IPS-15b (cell line): ENCODE results near the gene ARHGEF10L.

Experiments
- H3K27me3 ChIP-seq: one replicate; pipeline ENCODE4 v1.6.1; 2013; ENCODE audit warnings: low read length; ENCODE audit not compliant: control insufficient read depth, insufficient read depth
- H3K36me3 ChIP-seq: one replicate; pipeline ENCODE4 v1.6.1; 2013; ENCODE audit warnings: low read length; ENCODE audit not compliant: control insufficient read depth, insufficient read depth
- H3K4me1 ChIP-seq: one replicate; pipeline ENCODE4 v1.6.1; 2013; ENCODE audit warnings: mild to moderate bottlenecking, low read length; ENCODE audit not compliant: control insufficient read depth, insufficient read depth
- H3K4me3 ChIP-seq: one replicate; pipeline ENCODE4 v1.5.1; 2013; ENCODE audit warnings: low read depth, low read length
- H3K9ac ChIP-seq: one replicate; pipeline ENCODE4 v1.6.1; 2013; ENCODE audit warnings: low read depth, mild to moderate bottlenecking, low read length
- H3K9me3 ChIP-seq: one replicate; pipeline ENCODE4 v1.6.1; 2013; ENCODE audit warnings: mild to moderate bottlenecking, low read length; ENCODE audit not compliant: control insufficient read depth, insufficient read depth

Gene ARHGEF10L

GRCh38 chr1:17544776-17545350, 5.4 kb downstream of the ARHGEF10L start:
- no peaks in the 10 kb centered on the region for H3K36me3 ChIP-seq
- H3K4me1 ChIP-seq, result peaks cover 31% of the 10 kb centered on the region
- no peak overlapping the region for H3K9ac ChIP-seq
- no peaks in the 10 kb centered on the region for H3K9me3 ChIP-seq
- no peak overlapping the region for H3K4me3 ChIP-seq
- no peaks in the 10 kb centered on the region for H3K27me3 ChIP-seq

GRCh38 chr1:17545356-17545755, 5.9 kb downstream of the ARHGEF10L start:
- Histone ChIP-seq H3K27me3 (no peaks in the 10 kb centered on the region), H3K4me3 (no peak overlapping the region), H3K9ac (no peak overlapping the region), H3K4me1 (peaks cover 34% of the 10 kb centered on the region), H3K9me3 (no peaks in the 10 kb centered on the region), H3K36me3 (no peaks in the 10 kb centered on the region)

- H3K9me3 ChIP-seq, result no peaks in the 10 kb centered on the region
- no peaks in the 10 kb centered on the region for H3K36me3 ChIP-seq
- H3K27me3 ChIP-seq, result no peaks in the 10 kb centered on the region
- no peak overlapping the region for H3K4me3 ChIP-seq
- H3K9ac ChIP-seq, result no peak overlapping the region
- peaks cover 48% of the 10 kb centered on the region for H3K4me1 ChIP-seq
Observed at GRCh38 chr1:17546946-17547670, 7.6 kb downstream of the ARHGEF10L start.

- no peak overlapping the region for H3K4me3 ChIP-seq
- no peaks in the 10 kb centered on the region for H3K27me3 ChIP-seq
- H3K36me3 ChIP-seq, result no peaks in the 10 kb centered on the region
- H3K9me3 ChIP-seq, result no peaks in the 10 kb centered on the region
- H3K9ac ChIP-seq, result no peak overlapping the region
- H3K4me1 ChIP-seq, result peaks cover 53% of the 10 kb centered on the region
Observed at GRCh38 chr1:17549384-17549783, 9.9 kb downstream of the ARHGEF10L start.

GRCh38 chr1:17550729-17551584, 11.5 kb downstream of the ARHGEF10L start:
- H3K4me1 ChIP-seq, result peaks cover 53% of the 10 kb centered on the region
- H3K36me3 ChIP-seq, result no peaks in the 10 kb centered on the region
- no peak overlapping the region for H3K9ac ChIP-seq
- H3K4me3 ChIP-seq, result peak overlapping the region; percentile 15
- H3K27me3 ChIP-seq, result no peaks in the 10 kb centered on the region
- H3K9me3 ChIP-seq, result no peaks in the 10 kb centered on the region

- H3K9me3 ChIP-seq, result no peaks in the 10 kb centered on the region
- no peak overlapping the region for H3K4me3 ChIP-seq
- H3K36me3 ChIP-seq, result no peaks in the 10 kb centered on the region
- peak overlapping the region; percentile 47 for H3K9ac ChIP-seq
- no peaks in the 10 kb centered on the region for H3K27me3 ChIP-seq
- peaks cover 48% of the 10 kb centered on the region for H3K4me1 ChIP-seq
Observed at GRCh38 chr1:17551755-17552234, 12.3 kb downstream of the ARHGEF10L start.

- Histone ChIP-seq H3K9me3 (no peaks in the 10 kb centered on the region), H3K4me1 (peaks cover 39% of the 10 kb centered on the region), H3K4me3 (no peak overlapping the region), H3K36me3 (no peaks in the 10 kb centered on the region), H3K27me3 (no peaks in the 10 kb centered on the region), H3K9ac (no peak overlapping the region)
Observed at GRCh38 chr1:17553975-17554700, 14.6 kb downstream of the ARHGEF10L start.

GRCh38 chr1:17554954-17555353, 15.5 kb downstream of the ARHGEF10L start:
- Histone ChIP-seq H3K9me3 (no peaks in the 10 kb centered on the region), H3K9ac (no peak overlapping the region), H3K27me3 (no peaks in the 10 kb centered on the region), H3K36me3 (no peaks in the 10 kb centered on the region), H3K4me3 (no peak overlapping the region), H3K4me1 (peaks cover 37% of the 10 kb centered on the region)

- Histone ChIP-seq H3K9ac (no peak overlapping the region), H3K4me3 (no peak overlapping the region), H3K27me3 (no peaks in the 10 kb centered on the region), H3K36me3 (no peaks in the 10 kb centered on the region), H3K9me3 (no peaks in the 10 kb centered on the region), H3K4me1 (peaks cover 18% of the 10 kb centered on the region)
Observed at GRCh38 chr1:17557986-17558385, 18.5 kb downstream of the ARHGEF10L start.

- Histone ChIP-seq H3K9me3 (no peaks in the 10 kb centered on the region), H3K4me3 (no peak overlapping the region), H3K36me3 (no peaks in the 10 kb centered on the region), H3K27me3 (no peaks in the 10 kb centered on the region), H3K9ac (no peak overlapping the region), H3K4me1 (peaks cover 18% of the 10 kb centered on the region)
Observed at GRCh38 chr1:17558541-17558940, 19.0 kb downstream of the ARHGEF10L start.

GRCh38 chr1:17558954-17559614, 19.6 kb downstream of the ARHGEF10L start:
- H3K4me1 ChIP-seq, result peaks cover 16% of the 10 kb centered on the region
- no peaks in the 10 kb centered on the region for H3K9me3 ChIP-seq
- H3K36me3 ChIP-seq, result no peaks in the 10 kb centered on the region
- H3K4me3 ChIP-seq, result no peak overlapping the region
- no peak overlapping the region for H3K9ac ChIP-seq
- H3K27me3 ChIP-seq, result no peaks in the 10 kb centered on the region
